H9 (cell line): ENCODE data around the gene RBFOX2. TPM values are rescaled to one million over a fixed set of nuclear protein-coding genes. Genes with fewer than 3 reads are reported as not detected.

Source experiments
- DNase-seq: peaks from one replicate; pipeline ENCODE4 v3.0.0-alpha.2; 2017
- H2AFZ ChIP-seq: one replicate; pipeline ENCODE4 v1.6.1; 2013; ENCODE audit warnings: mild to moderate bottlenecking, low read length, control low read depth, moderate library complexity
- H2AK5ac ChIP-seq: 2 replicates; pipeline ENCODE4 v1.6.1; 2013; ENCODE audit warnings: low read length, control low read depth, mixed read lengths; ENCODE audit not compliant: insufficient read length
- H2BK120ac ChIP-seq: one replicate; pipeline ENCODE4 v1.6.1; 2013; ENCODE audit warnings: low read depth, mild to moderate bottlenecking, low read length, control low read depth, inconsistent platforms; ENCODE audit not compliant: poor library complexity, severe bottlenecking
- H2BK12ac ChIP-seq: 2 replicates; pipeline ENCODE4 v1.6.1; 2013; ENCODE audit warnings: low read length, control low read depth, mixed read lengths, low read depth; ENCODE audit not compliant: insufficient read length
- H2BK15ac ChIP-seq: 2 replicates; pipeline ENCODE4 v1.6.1; 2013; ENCODE audit warnings: low read depth, low read length, control low read depth
- H2BK20ac ChIP-seq: one replicate; pipeline ENCODE4 v1.6.1; 2013; ENCODE audit warnings: low read depth, mild to moderate bottlenecking, low read length, control low read depth, inconsistent platforms; ENCODE audit not compliant: poor library complexity, severe bottlenecking
- H2BK5ac ChIP-seq: 2 replicates; pipeline ENCODE4 v1.6.1; 2013; ENCODE audit warnings: low read length, control low read depth, mixed read lengths; ENCODE audit not compliant: insufficient read length
- H3K14ac ChIP-seq: 2 replicates; pipeline ENCODE4 v1.6.1; 2013; ENCODE audit warnings: low read length, control low read depth; ENCODE audit not compliant: insufficient read depth
- H3K18ac ChIP-seq: 2 replicates; pipeline ENCODE4 v1.6.1; 2013; ENCODE audit warnings: low read depth, mild to moderate bottlenecking, mixed read lengths, low read length, control low read depth; ENCODE audit not compliant: insufficient read length
- H3K23ac ChIP-seq: 2 replicates; pipeline ENCODE4 v1.6.1; 2013; ENCODE audit warnings: low read length, control low read depth, mixed read lengths, low read depth; ENCODE audit not compliant: insufficient read length
- H3K23me2 ChIP-seq: 2 replicates; pipeline ENCODE4 v1.6.1; 2013; ENCODE audit warnings: low read depth, mild to moderate bottlenecking, mixed read lengths, low read length, control low read depth; ENCODE audit not compliant: insufficient read length, poor library complexity, severe bottlenecking
- H3K27ac ChIP-seq: 2 replicates; pipeline ENCODE4 v1.5.1; 2013; ENCODE audit warnings: low read length, control low read depth, mixed read lengths, low read depth; ENCODE audit not compliant: insufficient read length
- H3K27me3 ChIP-seq: 2 replicates; pipeline ENCODE4 v1.6.1; 2013; ENCODE audit warnings: low read length, control low read depth, inconsistent platforms; ENCODE audit not compliant: insufficient read depth
- H3K4ac ChIP-seq: 2 replicates; pipeline ENCODE4 v1.6.1; 2013; ENCODE audit warnings: low read depth, mild to moderate bottlenecking, control low read depth, inconsistent platforms, low read length, moderate library complexity
- H3K4me1 ChIP-seq: 2 replicates; pipeline ENCODE4 v1.6.1; 2013; ENCODE audit warnings: low read length, control low read depth, inconsistent platforms; ENCODE audit not compliant: insufficient read depth
- H3K4me2 ChIP-seq: 2 replicates; pipeline ENCODE4 v1.6.1; 2013; ENCODE audit warnings: low read length, control low read depth, mixed read lengths; ENCODE audit not compliant: insufficient read length, insufficient read depth
- H3K56ac ChIP-seq: 2 replicates; pipeline ENCODE4 v1.6.1; 2013; ENCODE audit warnings: low read depth, mild to moderate bottlenecking, mixed read lengths, low read length, control low read depth; ENCODE audit not compliant: insufficient read length
- H3K79me1 ChIP-seq: 2 replicates; pipeline ENCODE4 v1.6.1; 2013; ENCODE audit warnings: low read depth, mild to moderate bottlenecking, moderate library complexity, low read length, control low read depth, inconsistent platforms; ENCODE audit not compliant: insufficient read depth, poor library complexity, severe bottlenecking
- H3K79me2 ChIP-seq: 2 replicates; pipeline ENCODE4 v1.6.1; 2013; ENCODE audit warnings: low read length, control low read depth, inconsistent platforms; ENCODE audit not compliant: insufficient read depth
- H3K9ac ChIP-seq: 2 replicates; pipeline ENCODE4 v1.6.1; 2013; ENCODE audit warnings: low read length, control low read depth, mixed read lengths; ENCODE audit not compliant: insufficient read length; ENCODE audit errors: extremely low read depth
- H3K9me3 ChIP-seq: one replicate; pipeline ENCODE4 v1.6.1; 2013; ENCODE audit warnings: low read depth, low read length, inconsistent platforms; ENCODE audit not compliant: control insufficient read depth
- H3T11ph ChIP-seq: one replicate; pipeline ENCODE4 v1.6.1; 2013; ENCODE audit warnings: mild to moderate bottlenecking, low read length, control low read depth, inconsistent platforms
- H4K20me1 ChIP-seq: one replicate; pipeline ENCODE4 v1.6.1; 2013; ENCODE audit not compliant: control insufficient read depth, insufficient read length, insufficient read depth
- H4K5ac ChIP-seq: 2 replicates; pipeline ENCODE4 v1.6.1; 2013; ENCODE audit warnings: low read depth, mild to moderate bottlenecking, mixed read lengths, low read length, control low read depth; ENCODE audit not compliant: insufficient read length
- H4K8ac ChIP-seq: replicated peaks from 2 replicates; pipeline ENCODE4 v1.6.1; 2013; ENCODE audit warnings: low read length, control low read depth, mixed read lengths, low read depth; ENCODE audit not compliant: insufficient read length
- H4K91ac ChIP-seq: 2 replicates; pipeline ENCODE4 v1.6.1; 2013; ENCODE audit warnings: low read depth, mild to moderate bottlenecking, moderate library complexity, mixed read lengths, low read length, control low read depth; ENCODE audit not compliant: insufficient read length
- H3K27ac Mint-ChIP-seq, 3 experiments: 2 replicates in 2 of 3; 3 replicates in 1 of 3; pipeline ENCODE4 v1.8.0; 2020 to 2021; ENCODE audit warnings: mixed read lengths in 3 of 3, mild to moderate bottlenecking in 1 of 3, moderate library complexity in 1 of 3
- H3K27me3 Mint-ChIP-seq: 2 replicates; pipeline ENCODE4 v1.8.0; 2021; ENCODE audit warnings: low read depth, mild to moderate bottlenecking, moderate library complexity, mixed read lengths
- H3K36me3 Mint-ChIP-seq, 3 experiments: 2 replicates in 2 of 3; 3 replicates in 1 of 3; pipeline ENCODE4 v1.8.0; 2020 to 2021; ENCODE audit warnings: low read depth in 3 of 3, mixed read lengths in 3 of 3; ENCODE audit not compliant: insufficient read depth in 1 of 3
- H3K4me1 Mint-ChIP-seq, 2 experiments: 2 replicates each; pipeline ENCODE4 v1.8.0; 2020; ENCODE audit warnings: mixed read lengths in 2 of 2
- H3K4me3 Mint-ChIP-seq, 2 experiments: 2 replicates in 1 of 2; 3 replicates in 1 of 2; pipeline ENCODE4 v1.8.0; 2020 to 2021; ENCODE audit warnings: mild to moderate bottlenecking in 2 of 2, mixed read lengths in 2 of 2, moderate library complexity in 1 of 2
- H3K9me3 Mint-ChIP-seq, 2 experiments: 2 replicates in 1 of 2; 3 replicates in 1 of 2; pipeline ENCODE4 v1.8.0; 2020; ENCODE audit warnings: mild to moderate bottlenecking in 2 of 2, mixed read lengths in 2 of 2, moderate library complexity in 1 of 2
- WGBS: extraction: QIAGEN DNeasy Blood & Tissue Kit; methylation state at CpG from one replicate; pipeline ENCODE4 v1.1.7; 2013; ENCODE audit warnings: missing lambda C conversion rate, low lambda C conversion rate, mixed read lengths; ENCODE audit not compliant: insufficient read length; ENCODE audit errors: extremely low coverage; 5-methylcytosine and 5-hydroxymethylcytosine counted together
- total RNA-seq: library from RNA; stranded (reverse); gene quantifications from 2 replicates; pipeline ENCODE4 v1.2.1, GENCODE V29; 2021
- TF ChIP-seq, protein P1 (sequence below): fragments of 200-600 bp; sonication (generic); conservative IDR thresholded peaks from 3 replicates; pipeline ENCODE4 v1.8.0; 2021; ENCODE audit warnings: antibody characterized with exemption, mild to moderate bottlenecking

Gene RBFOX2
- total RNA-seq, 1 experiment from 2014 or later: 84.7 TPM

DNA sequence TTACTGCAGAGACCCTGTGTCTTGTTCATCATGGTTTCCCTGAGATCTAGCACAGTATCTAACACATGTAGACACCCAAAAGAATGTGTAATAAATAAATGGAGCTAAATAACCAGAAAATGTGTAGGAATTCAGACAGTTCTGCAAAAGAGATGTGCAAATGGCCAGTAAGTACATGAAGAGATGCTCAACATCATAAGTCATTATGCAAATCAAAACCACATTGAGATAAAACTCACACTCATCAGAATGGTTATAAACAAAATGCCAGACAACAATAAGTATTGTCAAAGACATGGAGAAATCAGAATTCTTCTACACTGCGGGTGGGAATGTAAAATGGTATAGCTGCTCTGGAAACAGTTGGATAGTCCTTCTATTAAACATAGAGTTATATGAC is 88.5 kb downstream of the RBFOX2 start:
- no peak overlapping the region for H3K27ac Mint-ChIP-seq

More for the DNA sequence above, 88.5 kb downstream of the RBFOX2 start:
- no peak for DNase-seq
- Histone ChIP-seq H3K14ac (no peak overlapping the region), H3K79me1 (no peaks in the 10 kb centered on the region), H3K27ac (no peak overlapping the region), H3K27me3 (no peaks in the 10 kb centered on the region), H3K56ac (no peak overlapping the region), H4K91ac (no peak overlapping the region), H3K9ac (no peak overlapping the region), H2BK5ac (no peak overlapping the region), H2AK5ac (no peak overlapping the region), H2BK120ac (no peak overlapping the region), H4K5ac (no peak overlapping the region), H3K4ac (no peak overlapping the region), H3K4me2 (no peak overlapping the region), H2BK20ac (no peak overlapping the region), H3K9me3 (no peaks in the 10 kb centered on the region), H2BK12ac (no peak overlapping the region), H3K4me1 (no peaks in the 10 kb centered on the region), H3K79me2 (no peaks in the 10 kb centered on the region; the same call in 1 of the 2 replicates), H4K20me1 (no peaks in the 10 kb centered on the region), H3T11ph (no peak overlapping the region), H2BK15ac (no peak overlapping the region), H3K18ac (no peak overlapping the region), H3K23ac (no peak overlapping the region), H3K23me2 (no peaks in the 10 kb centered on the region), H2AFZ (no peak overlapping the region), H4K8ac (no peak overlapping the region)
- TF ChIP-seq, protein P1, sequence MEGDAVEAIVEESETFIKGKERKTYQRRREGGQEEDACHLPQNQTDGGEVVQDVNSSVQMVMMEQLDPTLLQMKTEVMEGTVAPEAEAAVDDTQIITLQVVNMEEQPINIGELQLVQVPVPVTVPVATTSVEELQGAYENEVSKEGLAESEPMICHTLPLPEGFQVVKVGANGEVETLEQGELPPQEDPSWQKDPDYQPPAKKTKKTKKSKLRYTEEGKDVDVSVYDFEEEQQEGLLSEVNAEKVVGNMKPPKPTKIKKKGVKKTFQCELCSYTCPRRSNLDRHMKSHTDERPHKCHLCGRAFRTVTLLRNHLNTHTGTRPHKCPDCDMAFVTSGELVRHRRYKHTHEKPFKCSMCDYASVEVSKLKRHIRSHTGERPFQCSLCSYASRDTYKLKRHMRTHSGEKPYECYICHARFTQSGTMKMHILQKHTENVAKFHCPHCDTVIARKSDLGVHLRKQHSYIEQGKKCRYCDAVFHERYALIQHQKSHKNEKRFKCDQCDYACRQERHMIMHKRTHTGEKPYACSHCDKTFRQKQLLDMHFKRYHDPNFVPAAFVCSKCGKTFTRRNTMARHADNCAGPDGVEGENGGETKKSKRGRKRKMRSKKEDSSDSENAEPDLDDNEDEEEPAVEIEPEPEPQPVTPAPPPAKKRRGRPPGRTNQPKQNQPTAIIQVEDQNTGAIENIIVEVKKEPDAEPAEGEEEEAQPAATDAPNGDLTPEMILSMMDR: no peak
- H3K9me3 Mint-ChIP-seq: no peaks in the 10 kb centered on the region
- no CpG with 5 or more reads among the region's 1 CpG for WGBS
- no peak overlapping the region for H3K4me3 Mint-ChIP-seq
- H3K36me3 Mint-ChIP-seq: peaks cover 0 to 10% (median 0%) of the 10 kb centered on the region in 3 experiments; a peak in 2 of 7 replicates
- no peaks in the 10 kb centered on the region for H3K4me1 Mint-ChIP-seq
- H3K27me3 Mint-ChIP-seq: no peaks in the 10 kb centered on the region
